ENCODE data around the gene SPIRE1.
"Not testable (repeated sequence)": the region's sequence is repeated elsewhere in the genome, so short reads cannot be mapped to it uniquely, and the experiment has no call there.

The SPIRE1 gene

GRCh38 chr18:12645751-12646203 lies 12.1 kb downstream of the SPIRE1 start:
- H3K4me3 ChIP-seq (ENCODE audit: low read depth, low read length): no peak overlapping the region
- TF ChIP-seq CTCF (IDR thresholded peaks at IDR 0.05; ENCODE audit: low read depth, low read length): no peak

DNA sequence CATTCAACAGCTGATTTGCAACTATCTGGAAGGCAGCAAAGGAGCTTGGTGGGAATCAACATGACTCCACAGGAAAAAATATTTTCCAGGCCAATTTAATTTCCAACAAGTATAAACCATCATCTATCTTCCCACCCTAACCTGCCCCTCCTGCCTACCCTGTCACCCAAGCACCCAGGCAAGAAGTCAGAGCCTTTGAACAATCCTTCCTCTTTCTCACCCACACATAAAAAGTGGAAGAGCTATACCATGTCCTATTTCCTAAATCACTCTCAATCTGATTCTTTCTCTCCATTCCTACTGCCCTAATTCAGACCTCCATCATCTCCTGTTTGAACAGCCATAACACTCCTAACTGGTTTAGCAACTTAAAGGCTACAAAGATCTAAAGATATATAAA lies 12.7 kb downstream of the SPIRE1 start:
- H3K4me3 ChIP-seq (ENCODE audit: low read depth, low read length): no peak overlapping the region
- no peak for TF ChIP-seq CTCF (IDR thresholded peaks at IDR 0.05; ENCODE audit: low read depth, low read length)

GRCh38 chr18:12643756-12644155 lies 14.2 kb downstream of the SPIRE1 start:
- not testable (repeated sequence) for H3K4me3 ChIP-seq (ENCODE audit: low read depth, low read length)

- peak overlapping the region; percentile 16; the same call in 1 of the 2 replicates for H3K4me3 ChIP-seq (ENCODE audit: low read depth, low read length)
- TF ChIP-seq CTCF (IDR thresholded peaks at IDR 0.05; ENCODE audit: low read depth, low read length): no peak
Observed at GRCh38 chr18:12640881-12641200, 17.1 kb downstream of the SPIRE1 start.

DNA sequence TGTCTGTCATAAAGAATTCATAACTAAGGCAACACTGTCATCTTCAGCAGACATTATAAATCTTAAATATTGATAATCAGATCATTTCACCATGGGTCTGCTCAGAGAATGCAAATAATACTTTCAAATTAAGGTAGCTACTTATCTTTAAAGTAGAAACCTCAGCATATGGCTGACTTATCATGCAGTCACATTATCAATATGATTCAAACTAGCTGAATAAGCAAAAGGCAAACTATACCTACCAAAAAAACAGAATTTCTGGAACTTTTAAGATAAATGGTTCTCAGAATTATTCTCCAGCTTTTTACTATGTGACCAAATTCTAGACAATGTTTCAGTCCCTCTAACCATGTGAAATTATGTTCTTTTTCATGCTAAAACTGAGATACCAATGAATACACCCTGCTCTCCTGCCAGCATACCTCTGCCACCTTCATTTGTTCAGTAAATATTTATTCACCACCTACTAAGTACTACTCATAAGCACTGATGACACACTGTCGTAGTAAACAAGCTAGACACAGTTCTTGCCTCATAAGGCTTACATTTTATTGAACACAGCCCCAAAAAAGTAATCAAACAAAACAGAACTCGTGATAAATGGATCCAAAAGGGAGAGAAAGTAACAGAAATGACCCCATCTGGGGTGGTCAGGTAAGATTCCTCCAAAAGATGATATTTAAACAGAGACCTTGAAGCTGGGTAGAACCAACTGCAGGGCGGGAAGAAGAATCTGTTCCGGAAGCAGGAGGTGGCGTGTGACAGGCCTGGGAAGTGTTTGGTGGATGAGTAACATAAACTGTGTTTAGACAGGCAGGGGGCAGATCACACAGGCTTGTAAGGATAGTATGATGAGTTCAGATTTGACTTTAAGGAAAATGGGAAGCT lies 17.7 kb downstream of the SPIRE1 start:
- peak overlapping the region; percentile 16; the same call in 1 of the 2 replicates for H3K4me3 ChIP-seq (ENCODE audit: low read depth, low read length)

GRCh38 chr18:12638644-12639124 lies 19.2 kb downstream of the SPIRE1 start:
- no peak overlapping the region for H3K4me3 ChIP-seq (ENCODE audit: low read depth, low read length)
- TF ChIP-seq CTCF (IDR thresholded peaks at IDR 0.05; ENCODE audit: low read depth, low read length): no peak

More for the DNA sequence above, 17.7 kb downstream of the SPIRE1 start:
- no peak for TF ChIP-seq CTCF (IDR thresholded peaks at IDR 0.05; ENCODE audit: low read depth, low read length)

DNA sequence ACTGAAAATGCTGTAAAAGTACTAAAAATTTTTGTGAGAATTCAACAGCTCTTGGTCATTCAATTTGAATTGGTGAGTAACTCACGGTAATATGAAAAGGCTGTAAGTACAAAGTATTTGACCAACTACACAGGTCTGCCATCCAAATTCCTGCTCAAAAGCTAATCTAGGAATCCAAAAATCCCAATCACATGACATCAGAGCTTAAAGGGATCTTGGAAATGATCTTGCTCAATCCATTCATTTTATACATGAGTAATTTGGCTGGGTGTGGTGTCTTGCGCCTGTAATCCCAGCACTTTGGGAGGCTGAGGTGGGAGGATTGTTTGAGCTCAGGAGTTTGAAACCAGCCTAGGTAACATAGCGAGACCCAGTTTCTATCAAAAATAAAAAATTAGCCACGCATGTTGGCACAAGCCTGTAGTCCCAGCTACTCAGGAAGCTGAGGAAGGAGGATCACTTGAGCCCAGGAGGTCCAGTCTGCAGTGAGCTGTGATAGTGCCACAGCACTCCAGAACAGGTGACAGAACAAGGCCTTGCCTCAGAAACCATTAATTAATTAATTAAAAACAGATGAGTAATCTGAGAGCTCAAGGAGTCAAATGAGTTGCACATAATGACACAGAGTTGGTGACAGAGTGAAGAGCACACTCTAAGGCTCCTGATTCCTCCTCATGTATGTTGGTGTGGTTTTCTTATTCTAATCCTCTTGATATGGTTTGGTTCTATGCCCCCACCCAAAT lies 19.8 kb downstream of the SPIRE1 start:
- no peak overlapping the region for H3K4me3 ChIP-seq (ENCODE audit: low read depth, low read length)
- no peak for TF ChIP-seq CTCF (IDR thresholded peaks at IDR 0.05; ENCODE audit: low read depth, low read length)
